Uterus (tissue), 4 donors: ENCODE results near the gene FHIT. TPM values are rescaled to one million over a fixed set of nuclear protein-coding genes. Genes with fewer than 3 reads are reported as not detected.
"Not testable (repeated sequence)": the region's sequence is repeated elsewhere in the genome, so short reads cannot be mapped to it uniquely, and the experiment has no call there.

Experiments used
- DNase-seq, 2 donors: peaks; one replicate each; pipeline ENCODE4 v3.0.0-alpha.2; 2019 to 2020
- H3K27ac ChIP-seq, 2 donors: fragments of 200-600 bp; sonication (generic); 1 replicate in 1 of 2; 2 replicates in 1 of 2; pipeline ENCODE4 v1.5.1; 2016 to 2018
- H3K27me3 ChIP-seq, 2 donors: fragments of 200-600 bp; sonication (generic); one replicate each; pipeline ENCODE4 v1.5.1; 2018 to 2019; ENCODE audit warnings: control low read depth in 1 of 2
- H3K36me3 ChIP-seq, 2 donors: fragments of 200-600 bp; sonication (generic); one replicate each; pipeline ENCODE4 v1.5.1; 2019; ENCODE audit warnings: control low read depth in 1 of 2
- H3K4me1 ChIP-seq, 2 donors: fragments of 200-600 bp; sonication (generic); one replicate each; pipeline ENCODE4 v1.5.1; 2018 to 2019; ENCODE audit warnings: control low read depth in 1 of 2
- H3K4me3 ChIP-seq, 2 donors: fragments of 200-600 bp; sonication (generic); 1 replicate in 1 of 2; 2 replicates in 1 of 2; pipeline ENCODE4 v1.5.1; 2018 to 2019; ENCODE audit warnings: mild to moderate bottlenecking in 1 of 2
- H3K9me3 ChIP-seq, 2 donors: fragments of 200-600 bp; sonication (generic); one replicate each; pipeline ENCODE4 v1.5.1; 2019; ENCODE audit warnings: control low read depth in 1 of 2
- CTCF ChIP-seq, 4 experiments: fragments of 200-600 bp in 2 of 4; fragments of 450-650 bp in 2 of 4; sonication (generic) in 2 of 4; IDR thresholded peaks; one replicate each; pipeline ENCODE4 v1.5.1; 2016 to 2019; ENCODE audit warnings: antibody characterized with exemption in 4 of 4, mild to moderate bottlenecking in 2 of 4, moderate library complexity in 1 of 4
- POLR2A ChIP-seq, 2 donors: fragments of 450-650 bp; IDR thresholded peaks; one replicate each; pipeline ENCODE4 v1.6.1; 2016; ENCODE audit warnings: antibody characterized with exemption in 2 of 2, mild to moderate bottlenecking in 1 of 2, moderate library complexity in 1 of 2
- intact Hi-C: fragments of 100-400 bp; cut with DNase I; formaldehyde crosslinking; loops from one replicate; pipeline ENCODE4 v1.15.1; 2023; ENCODE audit warnings: low total_unique reads
- total RNA-seq, 4 donors: library from RNA; depleted of rRNA in 3 of 4; stranded (reverse); fragments of >200 nt in 3 of 4; gene quantifications; one replicate each; pipeline versions ENCODE4 v1.1.0 to v1.2.4, GENCODE V29; 2014 to 2023
- donor health status: DM: yes; HTN: yes; CAD: no.

The FHIT gene
- total RNA-seq, 4 donors from 2014 or later, result 1.3 to 15.2 (median 7.3) TPM

GRCh38 chr3:61068084-61068483 lies 183.2 kb downstream of the FHIT start:
- H3K27me3 ChIP-seq, result no peaks in the 10 kb centered on the region
- DNase-seq, result no peak
- H3K27ac ChIP-seq, result no peak overlapping the region
- H3K9me3 ChIP-seq, result no peaks in the 10 kb centered on the region
- TF ChIP-seq CTCF (IDR thresholded peaks at IDR 0.05) (no peak), POLR2A (IDR thresholded peaks at IDR 0.05) (no peak)
- no peak overlapping the region for H3K4me3 ChIP-seq
- intact Hi-C loops, result no loop called here
- no peaks in the 10 kb centered on the region for H3K4me1 ChIP-seq
- H3K36me3 ChIP-seq, result no peaks in the 10 kb centered on the region

- no peak for DNase-seq
- no peak for TF ChIP-seq POLR2A (IDR thresholded peaks at IDR 0.05)
- no peak for TF ChIP-seq CTCF (IDR thresholded peaks at IDR 0.05)
- intact Hi-C loops, result no loop called here
Measured at GRCh38 chr3:61066800-61067199, 184.5 kb downstream of the FHIT start.

GRCh38 chr3:61066222-61066621 lies 185.0 kb downstream of the FHIT start:
- not testable (repeated sequence) for H3K36me3 ChIP-seq

More at GRCh38 chr3:61066800-61067199, 184.5 kb downstream of the FHIT start:
- H3K36me3 ChIP-seq, result no peaks in the 10 kb centered on the region
- H3K27ac ChIP-seq, result no peak overlapping the region
- H3K4me1 ChIP-seq, result no peaks in the 10 kb centered on the region
- no peaks in the 10 kb centered on the region for H3K27me3 ChIP-seq
- H3K9me3 ChIP-seq, result no peaks in the 10 kb centered on the region
- H3K4me3 ChIP-seq, result no peak overlapping the region

GRCh38 chr3:61065451-61066011 lies 185.7 kb downstream of the FHIT start:
- H3K36me3 ChIP-seq, result no peaks in the 10 kb centered on the region
- TF ChIP-seq POLR2A (IDR thresholded peaks at IDR 0.05) (no peak), CTCF (IDR thresholded peaks at IDR 0.05) (no peak)
- intact Hi-C loops, result no loop called here
- no peaks in the 10 kb centered on the region for H3K27me3 ChIP-seq
- no peak for DNase-seq
- no peaks in the 10 kb centered on the region for H3K9me3 ChIP-seq
- no peaks in the 10 kb centered on the region for H3K4me1 ChIP-seq
- no peak overlapping the region for H3K27ac ChIP-seq
- no peak overlapping the region for H3K4me3 ChIP-seq

More at GRCh38 chr3:61066222-61066621, 185.0 kb downstream of the FHIT start:
- H3K27ac ChIP-seq, H3K4me3 ChIP-seq, H3K27me3 ChIP-seq, DNase-seq, H3K4me1 ChIP-seq, intact Hi-C loops, H3K9me3 ChIP-seq: not testable (repeated sequence)

GRCh38 chr3:61061092-61061723 lies 190.0 kb downstream of the FHIT start:
- Histone ChIP-seq H3K4me3 (no peak overlapping the region), H3K36me3 (no peaks in the 10 kb centered on the region), H3K27me3 (no peaks in the 10 kb centered on the region), H3K27ac (no peak overlapping the region), H3K9me3 (no peaks in the 10 kb centered on the region), H3K4me1 (no peaks in the 10 kb centered on the region)
- no peak for DNase-seq
- TF ChIP-seq POLR2A (IDR thresholded peaks at IDR 0.05), result no peak
- no peak for TF ChIP-seq CTCF (IDR thresholded peaks at IDR 0.05)
- intact Hi-C loops, result no loop called here
